SK-N-SH (cell line): ENCODE measurements around the gene SYT14. TPM values are rescaled to one million over a fixed set of nuclear protein-coding genes. Genes with fewer than 3 reads are reported as not detected.

ENCODE experiments used
- CTCF ChIA-PET: fragments of 300-600, 350-600 bp; formaldehyde crosslinking; extraction: SDS; loops from one replicate; lab custom pipeline; 2021; lab: Yijun Ruan, JAX
- POLR2A ChIA-PET: fragments of 350-600 bp; sonication (Branson Sonifier 250); formaldehyde crosslinking; extraction: SDS; loops from one replicate; lab custom pipeline; 2020; ENCODE audit warnings: antibody characterized with exemption, inconsistent platforms; lab: Yijun Ruan, JAX
- DNase-seq: peaks from one replicate; pipeline ENCODE4 v3.0.0; 2012
- H2AFZ ChIP-seq: fragments of 200-600 bp; sonication (generic); 2 replicates; pipeline ENCODE4 v1.8.1; 2016; ENCODE audit warnings: antibody characterized with exemption, mild to moderate bottlenecking, low read depth
- H3F3A ChIP-seq: fragments of 200-600 bp; sonication (generic); replicated peaks from 2 replicates; pipeline ENCODE3; 2016; ENCODE audit warnings: antibody characterized with exemption, mild to moderate bottlenecking; ENCODE audit not compliant: insufficient read depth
- H3K27ac ChIP-seq, 2 experiments: fragments of 200-500 bp in 1 of 2; fragments of 200-600 bp in 1 of 2; sonication (Bioruptor generic) in 1 of 2; sonication (generic), shearing (Covaris generic) in 1 of 2; 2 replicates each; pipeline versions ENCODE4 v1.5.1 to v1.6.1; 2014 to 2016; ENCODE audit warnings: low read depth in 2 of 2, inconsistent platforms in 1 of 2, low read length in 1 of 2, mild to moderate bottlenecking in 1 of 2, mixed read lengths in 1 of 2
- H3K27me3 ChIP-seq: fragments of 200-600 bp; sonication (generic), shearing (Covaris generic); 2 replicates; pipeline ENCODE4 v1.6.1; 2016; ENCODE audit warnings: mixed run types; ENCODE audit not compliant: insufficient read depth
- H3K36me3 ChIP-seq, 2 experiments: fragments of 200-500 bp in 1 of 2; fragments of 200-600 bp in 1 of 2; sonication (Bioruptor generic) in 1 of 2; sonication (generic) in 1 of 2; replicated peaks in 1 of 2; 2 replicates each; pipeline versions ENCODE3 to v1.5.1; 2014 to 2016; ENCODE audit warnings: low read length in 1 of 2, mild to moderate bottlenecking in 1 of 2; ENCODE audit not compliant: insufficient read depth in 2 of 2, control insufficient read depth in 1 of 2
- H3K4me1 ChIP-seq, 2 experiments: fragments of 200-500 bp in 1 of 2; fragments of 200-600 bp in 1 of 2; sonication (Bioruptor generic) in 1 of 2; sonication (generic), shearing (Covaris generic) in 1 of 2; 2 replicates each; pipeline versions ENCODE4 v1.5.1 to v1.6.1; 2014 to 2016; ENCODE audit warnings: low read depth in 1 of 2, low read length in 1 of 2, mixed run types in 1 of 2; ENCODE audit not compliant: insufficient read depth in 2 of 2, control insufficient read depth in 1 of 2
- H3K4me2 ChIP-seq: fragments of 200-600 bp; sonication (generic), shearing (Covaris generic); 2 replicates; pipeline ENCODE4 v1.6.1; 2017; ENCODE audit warnings: mixed run types
- H3K4me3 ChIP-seq, 2 experiments: fragments of 200-500 bp in 1 of 2; fragments of 200-600 bp in 1 of 2; sonication (Bioruptor generic) in 1 of 2; sonication (generic), shearing (Covaris generic) in 1 of 2; 2 replicates each; pipeline versions ENCODE4 v1.5.1 to v1.8.1; 2014 to 2016; ENCODE audit warnings: low read depth in 2 of 2, inconsistent platforms in 1 of 2, low read length in 1 of 2, mild to moderate bottlenecking in 1 of 2, mixed read lengths in 1 of 2, moderate library complexity in 1 of 2
- H3K79me2 ChIP-seq: fragments of 200-600 bp; sonication (generic); 2 replicates; pipeline ENCODE4 v1.8.1; 2017; ENCODE audit warnings: mild to moderate bottlenecking; ENCODE audit not compliant: insufficient read depth
- H3K9ac ChIP-seq: fragments of 200-600 bp; sonication (generic); 2 replicates; pipeline ENCODE4 v1.6.1; 2017; ENCODE audit warnings: mixed run types
- H3K9me2 ChIP-seq: fragments of 200-600 bp; sonication (generic); 2 replicates; pipeline ENCODE4 v1.6.1; 2017; ENCODE audit warnings: mixed run types
- H3K9me3 ChIP-seq: fragments of 200-600 bp; sonication (generic); 2 replicates; pipeline ENCODE4 v1.6.1; 2017; ENCODE audit warnings: mixed run types, mild to moderate bottlenecking, moderate library complexity
- H4K20me1 ChIP-seq: fragments of 200-600 bp; sonication (generic); 2 replicates; pipeline ENCODE4 v1.6.1; 2017; ENCODE audit warnings: mild to moderate bottlenecking, mixed run types; ENCODE audit not compliant: insufficient read depth
- EP300 ChIP-seq, 2 experiments: IDR thresholded peaks; 2 replicates each; pipeline versions ENCODE4 v1.4.0 to v1.6.1; 2012; ENCODE audit warnings: borderline replicate concordance in 1 of 2, low read depth in 1 of 2, low read length in 1 of 2
- EZH2phosphoT487 ChIP-seq: fragments of 200-600 bp; sonication (generic); IDR thresholded peaks from 2 replicates; pipeline ENCODE4 v1.6.1; 2017; ENCODE audit warnings: low read depth, mixed run types, mild to moderate bottlenecking, antibody characterized with exemption, moderate library complexity, borderline replicate concordance
- FOXJ3 ChIP-seq: sonication (generic); formaldehyde crosslinking; IDR thresholded peaks from 2 replicates; pipeline ENCODE4 v1.5.1; 2020; ENCODE audit warnings: mild to moderate bottlenecking, missing genetic modification reagents
- FOXM1 ChIP-seq: IDR thresholded peaks from 2 replicates; pipeline ENCODE4 v1.4.0; 2012; ENCODE audit warnings: low read depth, mild to moderate bottlenecking
- GATA2 ChIP-seq: sonication (generic); formaldehyde crosslinking; IDR thresholded peaks from 2 replicates; pipeline ENCODE4 v1.5.0; 2020; ENCODE audit warnings: mild to moderate bottlenecking, missing genetic modification reagents
- MXI1 ChIP-seq: IDR thresholded peaks from 2 replicates; pipeline ENCODE4 v1.6.1; 2012; ENCODE audit warnings: mild to moderate bottlenecking, low read depth, low read length, improper control_type of control experiment
- NFIC ChIP-seq: IDR thresholded peaks from 2 replicates; pipeline ENCODE4 v1.4.0; 2012; ENCODE audit warnings: borderline replicate concordance
- NRF1 ChIP-seq: IDR thresholded peaks from 2 replicates; pipeline ENCODE4 v1.6.1; 2012; ENCODE audit warnings: low read depth, mild to moderate bottlenecking, low read length
- RAD21 ChIP-seq: IDR thresholded peaks from 2 replicates; pipeline ENCODE4 v1.6.1; 2012; ENCODE audit warnings: mild to moderate bottlenecking, low read length
- RCOR1 ChIP-seq: fragments of 150-350 bp; IDR thresholded peaks from 2 replicates; pipeline ENCODE4 v1.6.1; 2017; ENCODE audit warnings: antibody characterized with exemption, low read length
- WGBS: methylation state at CpG from one replicate; pipeline ENCODE4 v1.1.6; 2017; ENCODE audit warnings: low lambda C conversion rate; 5-methylcytosine and 5-hydroxymethylcytosine counted together
- polyA plus RNA-seq, 3 experiments: library from polyadenylated mRNA; depleted of rRNA; stranded (reverse); fragments of >200 nt; gene quantifications; 2 replicates each; pipeline ENCODE4 v1.2.3, GENCODE V29; 2012
- TF ChIP-seq, protein P1 (sequence below): IDR thresholded peaks from 2 replicates; pipeline ENCODE4; 2012
- TF ChIP-seq, protein P2 (sequence below): IDR thresholded peaks from 2 replicates; pipeline ENCODE4 v1.4.0; 2012; ENCODE audit warnings: low read depth, borderline replicate concordance
- TF ChIP-seq, protein P3 (sequence below): IDR thresholded peaks from 2 replicates; pipeline ENCODE4 v1.4.0; 2012; ENCODE audit warnings: low read depth

Gene SYT14
- polyA plus RNA-seq, 1 of the 3 experiments (the other 2 are of a cell fraction), result 1.2 TPM

DNA sequence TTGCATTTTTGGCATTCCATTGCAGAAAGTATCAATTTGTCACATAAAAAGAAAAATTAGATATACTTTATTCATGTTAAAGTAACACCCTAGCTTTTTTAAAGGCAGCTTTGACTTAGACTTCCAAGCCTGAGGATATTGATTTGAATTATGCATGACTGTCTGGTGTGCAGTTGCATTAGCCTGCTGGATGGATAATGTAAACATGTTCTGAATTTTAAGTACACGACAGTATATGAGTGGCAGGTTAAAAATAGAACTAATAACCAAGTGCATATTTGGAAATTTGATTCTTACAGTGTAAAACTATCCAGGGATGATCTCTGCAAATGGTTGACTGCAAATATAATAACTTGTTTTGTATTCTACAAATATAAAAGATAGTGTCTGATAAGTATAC, 124.0 kb downstream of the SYT14 start:
- no peak overlapping the region for H3K4me2 ChIP-seq
- TF ChIP-seq FOXM1 (no peak), EP300 (IDR thresholded peaks at IDR 0.05; ENCODE audit: borderline replicate concordance in 1 of 2, low read depth in 1 of 2, low read length in 1 of 2) (no peak), MXI1 (no peak), FOXJ3 (CRISPR knock-in tag) (no peak), NFIC (no peak), GATA2 (CRISPR knock-in tag) (no peak)
- TF ChIP-seq, protein P1, sequence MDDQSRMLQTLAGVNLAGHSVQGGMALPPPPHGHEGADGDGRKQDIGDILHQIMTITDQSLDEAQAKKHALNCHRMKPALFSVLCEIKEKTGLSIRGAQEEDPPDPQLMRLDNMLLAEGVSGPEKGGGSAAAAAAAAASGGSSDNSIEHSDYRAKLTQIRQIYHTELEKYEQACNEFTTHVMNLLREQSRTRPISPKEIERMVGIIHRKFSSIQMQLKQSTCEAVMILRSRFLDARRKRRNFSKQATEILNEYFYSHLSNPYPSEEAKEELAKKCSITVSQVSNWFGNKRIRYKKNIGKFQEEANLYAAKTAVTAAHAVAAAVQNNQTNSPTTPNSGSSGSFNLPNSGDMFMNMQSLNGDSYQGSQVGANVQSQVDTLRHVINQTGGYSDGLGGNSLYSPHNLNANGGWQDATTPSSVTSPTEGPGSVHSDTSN, result 0 out of 2 replicates have a peak, but pooled peaks have one; percentile 30
- peaks cover 0 to 13% of the 10 kb centered on the region in 2 experiments for H3K36me3 ChIP-seq
- H3K4me3 ChIP-seq, result no peak overlapping the region
- ChIA-PET POLR2A (no interaction called here), CTCF (no interaction called here)
- no peak overlapping the region for H3K9ac ChIP-seq
- 0 out of 2 replicates have a peak, but pooled peaks cover 4% of the 10 kb centered on the region for H3K79me2 ChIP-seq
- peaks cover 9% of the 10 kb centered on the region; the same call in 1 of the 2 replicates for H3K9me3 ChIP-seq
- H3K4me1 ChIP-seq, result peaks cover 5 to 9% of the 10 kb centered on the region in 2 experiments; a peak in 2 of 4 replicates
- H3K27me3 ChIP-seq, result no peaks in the 10 kb centered on the region
- H3F3A ChIP-seq, result peaks cover 14% of the 10 kb centered on the region
- WGBS, result 8% methylated on average over 1 of the region's 1 CpG
- no peak for DNase-seq
- H4K20me1 ChIP-seq, result no peaks in the 10 kb centered on the region
- no peaks in the 10 kb centered on the region for H3K9me2 ChIP-seq
- H3K27ac ChIP-seq, result peak overlapping the region in 1 of 2 experiments; percentile 50; a peak in 2 of 4 replicates
- H2AFZ ChIP-seq, result no peak overlapping the region

DNA sequence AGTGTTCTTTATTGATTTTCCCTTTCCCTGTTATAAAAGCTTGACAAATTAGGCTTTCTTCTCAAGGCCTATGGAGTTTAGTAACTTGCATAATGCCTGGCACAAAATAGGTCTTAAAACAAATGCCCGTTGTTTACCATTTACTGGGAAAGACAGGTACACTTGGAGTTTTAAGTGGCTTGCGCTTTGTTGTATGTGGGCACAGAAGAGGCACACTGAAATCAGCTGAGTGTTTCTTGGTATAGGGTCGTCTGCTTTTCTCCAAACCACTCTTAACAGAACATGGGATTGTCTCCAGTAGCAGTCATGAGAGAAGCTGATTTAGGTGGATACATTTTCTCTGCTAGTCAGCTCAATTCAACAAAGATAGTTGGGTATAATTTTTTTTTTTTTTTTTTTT, 132.5 kb downstream of the SYT14 start:
- Histone ChIP-seq H3K9me3 (peaks cover 18% of the 10 kb centered on the region; the same call in 1 of the 2 replicates), H3K79me2 (no peaks in the 10 kb centered on the region), H3K9me2 (no peaks in the 10 kb centered on the region), H3K27me3 (no peaks in the 10 kb centered on the region), H3K4me3 (no peak overlapping the region), H3K36me3 (peaks cover 3 to 9% of the 10 kb centered on the region in 2 experiments), H2AFZ (no peak overlapping the region), H3K4me1 (peaks cover 15 to 23% of the 10 kb centered on the region in 2 experiments; a peak in 2 of 4 replicates), H3F3A (peaks cover 12% of the 10 kb centered on the region)
- POLR2A ChIA-PET, result no interaction called here
- CTCF ChIA-PET, result interaction anchor here (1.3 kb wide), 2 partner anchors 10 to 241 kb away, joined by 3 read pairs; no protein-coding TSS in a partner anchor
- WGBS, result 86% methylated on average over 3 of the region's 3 CpGs
- TF ChIP-seq FOXJ3 (CRISPR knock-in tag) (no peak), RAD21 (no peak), RCOR1 (no peak), EZH2phosphoT487 (no peak), MXI1 (no peak), NRF1 (no peak)
- TF ChIP-seq, protein P2, sequence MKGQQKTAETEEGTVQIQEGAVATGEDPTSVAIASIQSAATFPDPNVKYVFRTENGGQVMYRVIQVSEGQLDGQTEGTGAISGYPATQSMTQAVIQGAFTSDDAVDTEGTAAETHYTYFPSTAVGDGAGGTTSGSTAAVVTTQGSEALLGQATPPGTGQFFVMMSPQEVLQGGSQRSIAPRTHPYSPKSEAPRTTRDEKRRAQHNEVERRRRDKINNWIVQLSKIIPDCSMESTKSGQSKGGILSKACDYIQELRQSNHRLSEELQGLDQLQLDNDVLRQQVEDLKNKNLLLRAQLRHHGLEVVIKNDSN, result no peak
- TF ChIP-seq, protein P3, sequence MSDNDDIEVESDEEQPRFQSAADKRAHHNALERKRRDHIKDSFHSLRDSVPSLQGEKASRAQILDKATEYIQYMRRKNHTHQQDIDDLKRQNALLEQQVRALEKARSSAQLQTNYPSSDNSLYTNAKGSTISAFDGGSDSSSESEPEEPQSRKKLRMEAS, result no peak
- TF ChIP-seq, all 33 proteins: peak for 0
- DNase-seq, result no peak
- H4K20me1 ChIP-seq, result no peaks in the 10 kb centered on the region
- H3K9ac ChIP-seq, result no peak overlapping the region
- no peak overlapping the region for H3K27ac ChIP-seq
- no peak overlapping the region for H3K4me2 ChIP-seq
